ENCODE measurements around the gene NT5DC3. TPM values are rescaled to one million over a fixed set of nuclear protein-coding genes. Genes with fewer than 3 reads are reported as not detected.

The NT5DC3 gene
- total RNA-seq, 1 experiment from 2014 or later, result 12.5 TPM

DNA sequence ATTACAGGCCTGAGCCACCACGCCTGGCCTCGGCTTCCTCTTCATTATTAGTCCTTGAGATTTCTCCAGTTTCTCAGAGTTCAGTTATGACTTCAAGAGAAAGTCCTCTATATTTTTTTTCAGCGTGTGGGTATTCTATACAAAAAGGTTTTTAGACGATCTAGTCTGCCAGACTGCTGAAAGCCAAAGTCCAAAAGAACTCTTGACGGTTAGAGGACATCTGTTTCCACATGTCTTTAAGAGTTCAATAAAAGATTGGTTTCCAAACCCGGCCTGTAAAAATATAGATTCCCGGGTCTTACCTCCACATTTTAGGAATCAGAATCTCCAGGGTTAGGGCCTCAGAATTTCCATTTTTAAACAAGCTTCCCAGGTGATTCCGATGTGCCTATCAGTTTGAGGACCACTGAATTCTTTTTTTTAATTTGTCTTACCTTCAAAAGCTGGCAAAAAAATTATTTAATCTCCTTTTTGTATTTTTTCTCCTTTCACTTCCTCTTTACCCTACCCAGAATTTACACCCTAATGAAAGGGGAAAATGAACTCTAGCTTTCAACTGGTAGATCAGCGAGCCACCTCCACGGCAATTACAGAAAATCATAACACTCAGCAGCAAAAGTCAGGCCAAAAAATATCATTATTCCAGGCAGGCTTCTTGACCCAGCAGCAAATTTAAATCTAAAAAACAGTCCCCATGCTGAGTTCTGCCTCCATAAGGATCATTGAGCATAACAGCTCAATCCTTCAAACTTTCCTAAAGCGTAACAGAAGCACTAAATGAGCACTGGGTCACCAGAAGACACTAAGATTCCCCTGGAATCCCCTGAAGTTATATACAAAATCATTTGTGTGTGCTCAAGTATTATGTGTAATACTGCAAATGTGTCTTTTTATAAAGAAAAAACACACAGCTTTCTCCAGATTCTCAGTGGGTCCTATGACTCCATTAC, 8.7 kb downstream of the NT5DC3 start:
- no peak overlapping the region for H3K27ac Mint-ChIP-seq
- no peak for ATAC-seq
- no peak overlapping the region for H3K4me3 Mint-ChIP-seq
- no peaks in the 10 kb centered on the region for H3K27me3 Mint-ChIP-seq (ENCODE audit: low read depth)
- peaks cover 13% of the 10 kb centered on the region for H3K9me3 Mint-ChIP-seq
- H3K36me3 Mint-ChIP-seq, result peaks cover 18% of the 10 kb centered on the region
- peaks cover 18% of the 10 kb centered on the region for H3K4me1 Mint-ChIP-seq
- no peak for TF ChIP-seq EMX1 (CRISPR knock-in tag; IDR thresholded peaks at IDR 0.05)
- TF ChIP-seq ZNF671 (CRISPR knock-in tag; IDR thresholded peaks at IDR 0.05), result no peak
- no peak for TF ChIP-seq NFE2L1 (CRISPR knock-in tag; IDR thresholded peaks at IDR 0.05)
- TF ChIP-seq ZNF263 (CRISPR knock-in tag; IDR thresholded peaks at IDR 0.05; ENCODE audit: low read depth), result no peak
- no peak for TF ChIP-seq MAX (CRISPR knock-in tag; IDR thresholded peaks at IDR 0.05)
- TF ChIP-seq E2F5 (CRISPR knock-in tag; IDR thresholded peaks at IDR 0.05), result no peak
- TF ChIP-seq MLX (CRISPR knock-in tag; IDR thresholded peaks at IDR 0.05), result no peak
- no peak for TF ChIP-seq AFF4 (CRISPR knock-in tag; IDR thresholded peaks at IDR 0.05; ENCODE audit: borderline replicate concordance)
- no peak for TF ChIP-seq SMAD4 (CRISPR knock-in tag; IDR thresholded peaks at IDR 0.05)
- no peak for TF ChIP-seq PRRX2 (CRISPR knock-in tag; IDR thresholded peaks at IDR 0.05)
- TF ChIP-seq ZNF138 (CRISPR knock-in tag; conservative IDR thresholded peaks at IDR 0.05), result no peak
- no peak for TF ChIP-seq ZNF121 (CRISPR knock-in tag; IDR thresholded peaks at IDR 0.05)
- TF ChIP-seq RORB (CRISPR knock-in tag; IDR thresholded peaks at IDR 0.05), result no peak
- ChIA-PET POLR2A (no interaction called here), CTCF (interaction anchor here (0.8 kb wide), 1 partner anchor 199 kb away, joined by 4 read pairs; no protein-coding TSS in a partner anchor)
- no peak for DNase-seq (ENCODE audit: low spot score)

- H3K4me3 Mint-ChIP-seq, result no peak overlapping the region
- no peak for TF ChIP-seq CDX4 (CRISPR knock-in tag; IDR thresholded peaks at IDR 0.05; ENCODE audit: borderline replicate concordance)
- no peak for TF ChIP-seq NR3C1 (CRISPR knock-in tag; conservative IDR thresholded peaks at IDR 0.05; ENCODE audit: low read depth)
- TF ChIP-seq KAT7 (CRISPR knock-in tag; IDR thresholded peaks at IDR 0.05; ENCODE audit: borderline replicate concordance), result no peak
- TF ChIP-seq IRF2 (CRISPR knock-in tag; IDR thresholded peaks at IDR 0.05; ENCODE audit: borderline replicate concordance, low read depth), result no peak
- H3K27me3 Mint-ChIP-seq (ENCODE audit: low read depth), result no peaks in the 10 kb centered on the region
- no peak for ATAC-seq
- CTCF ChIA-PET, result interaction anchor here (0.7 kb wide), 1 partner anchor 11 kb away, joined by 3 read pairs; the partner anchor contains the start of gene NT5DC3
- H3K27ac Mint-ChIP-seq, result no peak overlapping the region
- peaks cover 13% of the 10 kb centered on the region for H3K9me3 Mint-ChIP-seq
- H3K4me1 Mint-ChIP-seq, result peaks cover 14% of the 10 kb centered on the region
- DNase-seq (ENCODE audit: low spot score), result no peak
- peaks cover 15% of the 10 kb centered on the region for H3K36me3 Mint-ChIP-seq
- POLR2A ChIA-PET, result no interaction called here
These were observed 10.2 kb downstream of the NT5DC3 start for GRCh38 chr12:103830730-103831320.

Data from WTC11 (cell line).